BJ (cell line): ENCODE data around the gene GON4L. TPM values are rescaled to one million over a fixed set of nuclear protein-coding genes. Genes with fewer than 3 reads are reported as not detected.

ENCODE experiments used
- CTCF ChIA-PET: fragments of 350-600 bp; formaldehyde crosslinking; extraction: SDS; loops from one replicate; lab custom pipeline; 2021; ENCODE audit warnings: antibody characterized with exemption, inconsistent platforms; lab: Yijun Ruan, JAX
- POLR2A ChIA-PET: fragments of 300-600 bp; sonication (Branson Sonifier 250); formaldehyde crosslinking; extraction: SDS; loops from one replicate; lab custom pipeline; 2021; ENCODE audit warnings: antibody characterized with exemption; lab: Charles Lee
- DNase-seq: peaks from one replicate; pipeline ENCODE4 v3.0.0-alpha.2; 2011; ENCODE audit warnings: low read depth
- H3K27me3 ChIP-seq: 2 replicates; pipeline ENCODE4 v1.6.0; 2011; ENCODE audit warnings: low read length; ENCODE audit not compliant: control insufficient read depth, insufficient read depth
- H3K36me3 ChIP-seq: 2 replicates; pipeline ENCODE4 v1.5.1; 2011; ENCODE audit warnings: low read length; ENCODE audit not compliant: control insufficient read depth, insufficient read depth
- H3K4me3 ChIP-seq: 2 replicates; pipeline ENCODE4 v1.5.1; 2011; ENCODE audit warnings: low read depth, mild to moderate bottlenecking, control low read depth, low read length
- CTCF ChIP-seq: IDR thresholded peaks from 2 replicates; pipeline ENCODE4 v1.5.1; 2011; ENCODE audit warnings: low read depth, mild to moderate bottlenecking, control low read depth, inconsistent platforms, low read length, moderate library complexity; ENCODE audit not compliant: insufficient read depth
- polyA plus RNA-seq: library from polyadenylated mRNA; depleted of rRNA; stranded (reverse); fragments of >200 nt; gene quantifications from 2 replicates; pipeline ENCODE4 v1.2.3, GENCODE V29; 2011

GON4L gene
- polyA plus RNA-seq, 1 experiment, result 18.3 TPM

GRCh38 chr1:155882235-155882634 lies 25.2 kb upstream of the GON4L start:
- ChIA-PET CTCF (interaction anchor here (0.6 to 3.0 kb wide), 5 partner anchors 9 to 69 kb away, joined by 3 to 19 read pairs (median 3); partner anchors contain the start of gene SYT11), POLR2A (interaction anchor here (1.6 kb wide), 1 partner anchor 10 kb away, joined by 5 read pairs; no protein-coding TSS in a partner anchor)
- no peak for DNase-seq
- no peak for TF ChIP-seq CTCF
- H3K27me3 ChIP-seq, result no peaks in the 10 kb centered on the region
- H3K4me3 ChIP-seq, result no peak overlapping the region
- peaks cover 4% of the 10 kb centered on the region; the same call in 1 of the 2 replicates for H3K36me3 ChIP-seq

DNA sequence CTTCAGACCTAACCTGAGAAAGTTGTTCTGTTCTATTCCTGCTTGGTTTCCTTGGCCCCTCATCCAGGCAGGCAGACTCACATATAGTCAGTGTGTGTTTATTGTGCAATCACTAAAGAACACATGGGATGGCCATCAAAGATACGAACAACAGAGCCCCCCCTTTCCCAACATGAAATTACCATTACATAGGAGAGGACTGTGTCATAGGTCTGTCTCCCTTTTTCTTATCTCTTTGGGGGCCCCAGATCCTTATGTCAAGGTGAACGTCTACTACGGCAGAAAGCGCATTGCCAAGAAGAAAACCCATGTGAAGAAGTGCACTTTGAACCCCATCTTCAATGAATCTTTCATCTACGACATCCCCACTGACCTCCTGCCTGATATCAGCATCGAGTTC lies 23.9 kb upstream of the GON4L start:
- DNase-seq, result no peak
- POLR2A ChIA-PET, result no interaction called here
- H3K4me3 ChIP-seq, result no peak overlapping the region
- H3K27me3 ChIP-seq, result no peaks in the 10 kb centered on the region
- peaks cover 4% of the 10 kb centered on the region; the same call in 1 of the 2 replicates for H3K36me3 ChIP-seq
- no peak for TF ChIP-seq CTCF
- CTCF ChIA-PET, result no interaction called here

GRCh38 chr1:155880251-155880650 lies 23.2 kb upstream of the GON4L start:
- no peak for TF ChIP-seq CTCF
- CTCF ChIA-PET, result no interaction called here
- POLR2A ChIA-PET, result no interaction called here
- Histone ChIP-seq H3K36me3 (peaks cover 4% of the 10 kb centered on the region; the same call in 1 of the 2 replicates), H3K27me3 (no peaks in the 10 kb centered on the region), H3K4me3 (no peak overlapping the region)
- DNase-seq, result no peak

DNA sequence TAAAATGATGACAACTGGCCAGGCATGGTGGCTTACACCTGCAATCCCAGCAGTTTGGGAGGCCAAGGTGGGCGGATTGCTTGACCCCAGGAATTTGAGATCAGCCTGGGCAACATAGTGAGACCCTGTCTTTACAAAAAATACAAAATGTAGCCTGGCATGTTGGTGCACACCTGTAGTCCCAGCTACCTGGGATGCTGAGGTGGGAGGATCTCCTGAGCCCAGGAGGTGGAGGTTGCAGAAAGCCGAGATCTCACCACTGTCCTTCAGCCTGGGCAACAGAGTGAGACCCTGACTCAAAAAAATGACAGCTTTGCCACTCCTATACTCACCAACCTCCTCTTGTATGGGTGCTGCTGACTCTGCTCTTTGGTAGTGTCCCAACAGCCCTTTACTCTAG lies 20.9 kb upstream of the GON4L start:
- TF ChIP-seq CTCF, result no peak
- no peak for DNase-seq
- CTCF ChIA-PET, result interaction anchor here (0.6 to 0.9 kb wide), 2 partner anchors 8 to 21 kb away, joined by 3 read pairs; no protein-coding TSS in a partner anchor
- POLR2A ChIA-PET, result no interaction called here
- H3K36me3 ChIP-seq, result peaks cover 4% of the 10 kb centered on the region; the same call in 1 of the 2 replicates
- no peaks in the 10 kb centered on the region for H3K27me3 ChIP-seq
- no peak overlapping the region for H3K4me3 ChIP-seq

GRCh38 chr1:155873860-155874259 lies 16.8 kb upstream of the GON4L start:
- CTCF ChIA-PET, result interaction anchor here (1.4 to 3.1 kb wide), 2 partner anchors 10 to 31 kb away, joined by 3 to 19 read pairs; no protein-coding TSS in a partner anchor
- peaks cover 2% of the 10 kb centered on the region; the same call in 1 of the 2 replicates for H3K36me3 ChIP-seq
- POLR2A ChIA-PET, result no interaction called here
- no peak for DNase-seq
- no peaks in the 10 kb centered on the region for H3K27me3 ChIP-seq
- TF ChIP-seq CTCF, result no peak
- no peak overlapping the region for H3K4me3 ChIP-seq
